Activated B cell treated with CpG ODN at 0.5 μM for 24 hours (primary cell): ENCODE data around the gene NOD1. TPM values are rescaled to one million over a fixed set of nuclear protein-coding genes. Genes with fewer than 3 reads are reported as not detected.
"Not testable (repeated sequence)": the region's sequence is repeated elsewhere in the genome, so short reads cannot be mapped to it uniquely, and the experiment has no call there.

Source experiments
- ATAC-seq: fragments of 200-7000 bp; cut with Tn5 transposase; one replicate; pipeline ENCODE4 v1.10.0; 2021; ENCODE audit warnings: low read depth, mild to moderate bottlenecking, moderate library complexity
- CTCF ChIA-PET: fragments of 350-600 bp; sonication (Branson Sonifier 250); formaldehyde crosslinking; loops from one replicate; lab custom pipeline; 2021; ENCODE audit warnings: antibody characterized with exemption; lab: Charles Lee
- POLR2A ChIA-PET: fragments of 350-600 bp; sonication (Branson Sonifier 250); formaldehyde crosslinking; loops from one replicate; lab custom pipeline; 2021; ENCODE audit warnings: antibody characterized with exemption; lab: Charles Lee
- DNase-seq: peaks from one replicate; pipeline ENCODE4 v3.0.0; 2022
- H3K27ac Mint-ChIP-seq: one replicate; pipeline ENCODE4 v1.8.0; 2020; ENCODE audit warnings: mixed read lengths
- H3K27me3 Mint-ChIP-seq: one replicate; pipeline ENCODE4 v1.8.0; 2021; ENCODE audit warnings: mixed read lengths
- H3K36me3 Mint-ChIP-seq: one replicate; pipeline ENCODE4 v1.8.0; 2021; ENCODE audit warnings: low read depth, mixed read lengths
- H3K4me1 Mint-ChIP-seq: one replicate; pipeline ENCODE4 v1.8.0; 2021; ENCODE audit warnings: mixed read lengths
- H3K4me3 Mint-ChIP-seq: one replicate; pipeline ENCODE4 v1.8.0; 2020; ENCODE audit warnings: mild to moderate bottlenecking, mixed read lengths
- H3K9me3 Mint-ChIP-seq: one replicate; pipeline ENCODE4 v1.8.0; 2020; ENCODE audit warnings: mixed read lengths
- intact Hi-C: fragments of 100-400 bp; cut with micrococcal nuclease; formaldehyde crosslinking; loops from one replicate; pipeline ENCODE4 v1.15.1; 2024
- total RNA-seq: library from RNA; stranded (reverse); gene quantifications from 2 replicates; pipeline ENCODE4 v1.2.3, GENCODE V29; 2022
- TF ChIP-seq, protein P1 (sequence below): fragments of 200-600 bp; IDR thresholded peaks from one replicate; pipeline ENCODE4 v1.8.0; 2022; ENCODE audit warnings: antibody characterized with exemption, mild to moderate bottlenecking

Gene NOD1
- total RNA-seq, 1 donor from 2014 or later: 14.0 TPM

DNA sequence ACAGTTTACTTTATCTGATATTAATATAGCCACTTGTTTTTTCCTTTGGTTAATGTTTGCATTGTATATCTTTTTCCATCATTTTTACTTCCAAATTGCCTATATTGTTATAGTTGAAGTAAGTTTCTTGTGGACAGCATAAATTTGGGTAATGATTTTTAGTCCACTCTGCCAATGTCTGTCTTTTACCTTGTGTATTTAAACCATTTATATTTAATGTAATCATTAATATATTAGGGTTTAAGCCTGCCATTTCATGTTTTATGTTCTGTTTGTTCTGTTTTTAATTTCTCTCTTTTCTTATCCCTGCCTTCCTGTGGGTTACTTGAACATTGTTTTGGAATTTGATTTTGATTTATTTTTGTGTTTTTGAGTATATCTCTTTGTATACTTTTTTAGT, 12.8 kb upstream of the NOD1 start:
- Mint-ChIP-seq H3K27ac (no peak overlapping the region), H3K4me3 (no peak overlapping the region), H3K9me3 (peaks cover 7% of the 10 kb centered on the region), H3K36me3 (peaks cover 11% of the 10 kb centered on the region), H3K27me3 (no peaks in the 10 kb centered on the region), H3K4me1 (no peaks in the 10 kb centered on the region)
- TF ChIP-seq, protein P1, sequence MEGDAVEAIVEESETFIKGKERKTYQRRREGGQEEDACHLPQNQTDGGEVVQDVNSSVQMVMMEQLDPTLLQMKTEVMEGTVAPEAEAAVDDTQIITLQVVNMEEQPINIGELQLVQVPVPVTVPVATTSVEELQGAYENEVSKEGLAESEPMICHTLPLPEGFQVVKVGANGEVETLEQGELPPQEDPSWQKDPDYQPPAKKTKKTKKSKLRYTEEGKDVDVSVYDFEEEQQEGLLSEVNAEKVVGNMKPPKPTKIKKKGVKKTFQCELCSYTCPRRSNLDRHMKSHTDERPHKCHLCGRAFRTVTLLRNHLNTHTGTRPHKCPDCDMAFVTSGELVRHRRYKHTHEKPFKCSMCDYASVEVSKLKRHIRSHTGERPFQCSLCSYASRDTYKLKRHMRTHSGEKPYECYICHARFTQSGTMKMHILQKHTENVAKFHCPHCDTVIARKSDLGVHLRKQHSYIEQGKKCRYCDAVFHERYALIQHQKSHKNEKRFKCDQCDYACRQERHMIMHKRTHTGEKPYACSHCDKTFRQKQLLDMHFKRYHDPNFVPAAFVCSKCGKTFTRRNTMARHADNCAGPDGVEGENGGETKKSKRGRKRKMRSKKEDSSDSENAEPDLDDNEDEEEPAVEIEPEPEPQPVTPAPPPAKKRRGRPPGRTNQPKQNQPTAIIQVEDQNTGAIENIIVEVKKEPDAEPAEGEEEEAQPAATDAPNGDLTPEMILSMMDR: no peak
- DNase-seq (no peak), ATAC-seq (no peak)
- ChIA-PET POLR2A (no interaction called here), CTCF (no interaction called here)
- intact Hi-C loops: no loop called here

DNA sequence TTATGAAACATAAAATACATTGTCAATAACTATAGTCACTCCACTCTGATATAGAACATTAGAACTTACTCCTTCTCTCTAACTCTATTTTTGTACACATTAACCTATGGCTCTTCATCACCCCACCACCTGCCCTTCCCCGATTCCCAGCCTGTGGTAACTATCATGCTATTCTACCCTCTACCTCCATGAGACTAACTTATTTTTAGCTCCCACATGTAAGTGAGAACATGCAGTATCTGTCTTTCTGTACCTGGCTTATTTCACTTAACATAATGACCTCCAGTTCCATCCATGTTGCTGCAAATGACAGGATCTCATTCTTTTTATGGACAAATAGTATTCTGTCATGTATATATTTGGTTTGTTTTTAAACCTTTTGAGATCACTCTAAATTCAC, 8.8 kb upstream of the NOD1 start:
- Mint-ChIP-seq H3K27me3 (no peaks in the 10 kb centered on the region), H3K4me1 (no peaks in the 10 kb centered on the region), H3K27ac (no peak overlapping the region), H3K4me3 (no peak overlapping the region), H3K9me3 (peaks cover 5% of the 10 kb centered on the region), H3K36me3 (peaks cover 2% of the 10 kb centered on the region)
- DNase-seq (no peak), ATAC-seq (no peak)
- POLR2A ChIA-PET: no interaction called here
- intact Hi-C loops: no loop called here
- CTCF ChIA-PET: no interaction called here
- TF ChIP-seq, protein P1: no peak

DNA sequence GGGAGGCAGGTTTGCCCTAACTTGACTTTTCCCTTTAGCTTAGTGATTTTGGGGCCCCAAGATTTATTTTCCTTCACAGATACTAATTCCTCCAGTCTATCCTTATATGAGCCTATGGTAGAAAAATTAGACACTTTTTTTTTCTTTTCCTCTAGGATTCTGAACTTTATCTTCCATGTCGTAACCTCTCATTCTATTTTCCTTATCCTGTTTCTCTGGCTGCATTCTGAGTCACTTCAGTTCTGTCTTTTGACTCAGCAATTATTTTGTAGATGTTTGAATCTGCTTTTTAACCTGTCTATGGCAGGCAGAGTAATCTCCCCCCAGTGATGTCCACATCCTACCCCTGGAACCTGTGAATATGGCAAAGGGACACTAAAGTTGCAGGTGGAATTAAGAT, 7.1 kb upstream of the NOD1 start:
- ATAC-seq: no peak
- no peak overlapping the region for H3K27ac Mint-ChIP-seq

DNA sequence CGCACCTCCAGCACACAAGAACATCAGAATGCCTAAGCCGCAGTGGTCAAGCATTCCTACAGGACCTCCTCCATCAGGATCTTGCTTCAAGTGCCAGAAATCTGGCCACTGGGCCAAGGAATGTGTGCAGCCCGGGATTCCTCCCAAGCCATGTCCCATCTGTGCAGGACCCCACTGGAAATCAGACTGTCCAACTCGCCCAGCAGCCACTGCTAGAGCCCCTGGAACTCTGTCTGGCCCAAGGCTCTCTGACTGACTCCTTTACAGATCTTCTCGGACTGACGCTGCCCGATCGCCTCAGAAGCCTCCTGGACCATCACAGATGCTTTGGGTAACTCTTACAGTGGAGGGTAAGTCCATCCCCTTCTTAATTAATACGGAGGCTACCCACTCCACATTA, 2.8 kb upstream of the NOD1 start:
- H3K9me3 Mint-ChIP-seq, ATAC-seq, H3K27me3 Mint-ChIP-seq, H3K27ac Mint-ChIP-seq, CTCF ChIA-PET, DNase-seq, POLR2A ChIA-PET, H3K36me3 Mint-ChIP-seq, intact Hi-C loops, H3K4me3 Mint-ChIP-seq: not testable (repeated sequence)
- H3K4me1 Mint-ChIP-seq: peaks cover 26% of the 10 kb centered on the region

More for the DNA sequence above, 7.1 kb upstream of the NOD1 start:
- no peak for DNase-seq
- H3K4me3 Mint-ChIP-seq: no peak overlapping the region
- ChIA-PET CTCF (no interaction called here), POLR2A (no interaction called here)
- no peaks in the 10 kb centered on the region for H3K27me3 Mint-ChIP-seq
- TF ChIP-seq, protein P1: no peak
- no peaks in the 10 kb centered on the region for H3K36me3 Mint-ChIP-seq
- no peaks in the 10 kb centered on the region for H3K4me1 Mint-ChIP-seq
- H3K9me3 Mint-ChIP-seq: no peaks in the 10 kb centered on the region
- intact Hi-C loops: no loop called here

DNA sequence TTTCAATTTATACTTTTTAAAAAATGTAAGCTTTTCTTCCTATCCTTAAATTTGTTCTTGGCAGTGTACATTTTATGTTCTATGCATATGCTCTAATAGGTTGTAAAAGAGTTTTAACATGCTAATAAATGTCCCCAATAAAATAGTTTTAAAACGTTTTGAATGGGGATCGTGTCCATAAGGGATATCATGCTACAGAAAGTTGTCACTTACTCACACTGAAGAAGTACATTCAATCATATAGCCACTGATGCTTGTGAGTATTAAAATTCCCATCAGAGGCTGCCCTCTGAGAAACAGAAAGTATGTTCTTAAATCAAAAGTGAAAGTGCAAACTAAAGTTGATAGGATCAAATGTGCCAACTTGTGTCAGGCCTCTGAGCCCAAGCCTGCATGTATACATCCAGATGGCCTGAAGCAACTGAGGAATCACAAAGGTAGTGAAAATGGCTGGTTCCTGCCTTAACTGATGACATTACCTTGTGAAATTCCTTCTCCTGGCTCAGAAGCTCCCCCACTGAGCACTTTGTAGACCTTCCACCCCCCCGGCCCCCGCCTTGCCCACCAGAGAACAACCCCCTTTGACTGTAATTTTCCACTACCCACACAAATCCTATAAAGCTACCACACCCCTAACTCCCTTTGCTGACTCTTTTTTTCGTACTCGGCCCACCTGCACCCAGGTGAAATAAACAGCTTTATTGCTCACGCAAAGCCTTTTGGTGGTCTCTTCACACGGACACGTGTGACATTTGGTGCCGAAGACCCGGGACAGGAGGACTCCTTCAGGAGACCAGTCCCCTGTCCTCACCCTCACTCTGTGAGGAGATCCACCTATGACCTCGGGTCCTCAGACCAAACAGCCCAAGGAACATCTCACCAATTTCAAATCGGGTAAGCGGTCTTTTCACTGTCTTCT, 877 bp upstream of the NOD1 start:
- Mint-ChIP-seq H3K4me1 (peaks cover 46% of the 10 kb centered on the region), H3K27ac (peak overlapping the region; percentile 81)
- DNase-seq: no peak

More for the DNA sequence above, 877 bp upstream of the NOD1 start:
- TF ChIP-seq, protein P1: no peak
- Mint-ChIP-seq H3K36me3 (peaks cover 3% of the 10 kb centered on the region), H3K27me3 (no peaks in the 10 kb centered on the region), H3K9me3 (no peaks in the 10 kb centered on the region), H3K4me3 (peak overlapping the region; percentile 95)
- ChIA-PET CTCF (interaction anchor here (0.8 to 1.5 kb wide), 2 partner anchors 19 to 206 kb away, joined by 3 read pairs; no protein-coding TSS in a partner anchor), POLR2A (interaction anchor here (0.6 to 2.5 kb wide), 8 partner anchors 11 to 332 kb away, joined by 3 to 10 read pairs (median 6); no protein-coding TSS in a partner anchor)
- ATAC-seq: peak; percentile 35
- intact Hi-C loops: loop anchor here (5.0 kb wide), 1 partner anchor 452 kb away; the partner anchor contains the start of genes FKBP14 and PLEKHA8
